DOHH2 (cell line): Measurements from ENCODE around the gene GPRIN3.

Experiments
- CTCF ChIP-seq: fragments of 200-600 bp; sonication (generic); IDR thresholded peaks from one replicate; pipeline ENCODE4 v1.5.1; 2014; ENCODE audit warnings: antibody characterized with exemption, mild to moderate bottlenecking, low read depth, low read length; ENCODE audit not compliant: poor library complexity, severe bottlenecking
- EZH2phosphoT487 ChIP-seq: fragments of 200-600 bp; sonication (generic); IDR thresholded peaks from 2 replicates; pipeline ENCODE4 v1.6.1; 2017; ENCODE audit warnings: borderline replicate concordance, mild to moderate bottlenecking, antibody characterized with exemption, low read length, moderate library complexity, mixed read lengths

GRCh38 chr4:89226665-89227574 lies 80.7 kb downstream of the GPRIN3 start:
- TF ChIP-seq CTCF (peak; percentile 84), EZH2phosphoT487 (no peak)
